ENCODE data around the gene OR13C4.
"Not testable (repeated sequence)": the region's sequence is repeated elsewhere in the genome, so short reads cannot be mapped to it uniquely, and the experiment has no call there.

The OR13C4 gene

DNA sequence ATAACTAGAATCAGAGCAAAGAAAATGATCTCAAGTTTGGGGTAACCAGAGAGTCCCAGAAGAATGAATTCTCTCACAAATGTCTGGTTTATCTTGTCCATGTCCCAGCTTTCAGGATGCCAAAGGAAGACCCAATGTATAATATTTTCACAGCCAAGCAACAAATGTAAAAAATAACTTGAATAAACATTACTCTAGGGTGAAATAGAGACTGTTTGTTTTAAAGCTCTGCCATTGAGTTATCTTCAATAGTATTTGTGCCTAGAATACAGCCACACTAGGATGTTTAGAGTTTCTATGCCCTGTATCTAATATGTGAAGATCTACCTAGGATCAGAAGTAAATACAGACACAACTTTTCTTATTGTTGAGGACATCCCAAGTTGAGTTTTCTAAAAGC, at the start of gene OR13C4:
TSS of gene OR13C4 (minus strand) at position 101 of the 400 bp plus-strand sequence. CDS start at position 101, 0 bp downstream.
- no peak for DNase-seq (ENCODE audit: low read depth in 2 of 2)

DNA sequence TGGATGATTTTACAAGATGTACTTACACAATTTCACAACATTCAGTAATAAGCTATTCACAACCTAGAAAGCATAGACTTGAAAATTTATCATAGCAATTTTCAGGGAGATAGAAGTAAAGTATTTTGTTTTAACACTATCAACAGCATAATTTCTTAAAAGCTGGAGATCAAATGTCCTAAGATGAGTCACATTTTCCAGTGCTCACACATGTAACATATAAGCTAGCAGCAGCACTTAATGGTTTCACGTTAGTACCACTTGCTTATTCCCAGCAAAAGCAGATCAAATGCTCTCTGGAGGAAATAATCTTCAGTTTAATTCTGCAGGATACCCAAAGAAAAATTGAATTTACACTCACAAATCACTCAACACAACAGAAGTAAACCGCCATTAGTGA, 48.4 kb upstream of the OR13C4 start:
- peak in 1 of 2 experiments; percentile 18 for DNase-seq (ENCODE audit: low read depth in 2 of 2)

GRCh38 chr9:104572612-104573011, 45.6 kb upstream of the OR13C4 start:
- DNase-seq (ENCODE audit: low read depth in 2 of 2): no peak

DNA sequence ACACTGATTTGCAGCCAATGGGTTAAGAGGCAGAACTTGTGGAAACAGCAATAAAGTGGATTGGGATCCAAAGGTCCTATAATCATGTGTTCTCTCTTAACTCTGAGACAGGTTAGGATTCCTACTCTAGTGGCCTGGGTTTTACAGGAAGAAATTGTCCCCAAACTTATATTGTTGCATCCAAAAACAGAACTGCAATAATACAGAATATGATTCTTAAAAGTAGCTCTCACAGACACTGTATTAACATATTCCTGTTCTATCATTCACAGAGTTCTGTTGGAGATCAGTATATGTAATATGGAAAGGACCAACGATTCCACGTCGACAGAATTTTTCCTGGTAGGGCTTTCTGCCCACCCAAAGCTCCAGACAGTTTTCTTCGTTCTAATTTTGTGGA, 41.9 kb upstream of the OR13C4 start, which contains the start of gene OR13C8:
TSS of gene OR13C8 (plus strand) at position 301 of the 400 bp plus-strand sequence. CDS start at position 301, 0 bp downstream.
- no peak for DNase-seq (ENCODE audit: low read depth in 2 of 2)

GRCh38 chr9:104564358-104564757, 37.3 kb upstream of the OR13C4 start:
- DNase-seq (ENCODE audit: low read depth in 2 of 2): no peak

DNA sequence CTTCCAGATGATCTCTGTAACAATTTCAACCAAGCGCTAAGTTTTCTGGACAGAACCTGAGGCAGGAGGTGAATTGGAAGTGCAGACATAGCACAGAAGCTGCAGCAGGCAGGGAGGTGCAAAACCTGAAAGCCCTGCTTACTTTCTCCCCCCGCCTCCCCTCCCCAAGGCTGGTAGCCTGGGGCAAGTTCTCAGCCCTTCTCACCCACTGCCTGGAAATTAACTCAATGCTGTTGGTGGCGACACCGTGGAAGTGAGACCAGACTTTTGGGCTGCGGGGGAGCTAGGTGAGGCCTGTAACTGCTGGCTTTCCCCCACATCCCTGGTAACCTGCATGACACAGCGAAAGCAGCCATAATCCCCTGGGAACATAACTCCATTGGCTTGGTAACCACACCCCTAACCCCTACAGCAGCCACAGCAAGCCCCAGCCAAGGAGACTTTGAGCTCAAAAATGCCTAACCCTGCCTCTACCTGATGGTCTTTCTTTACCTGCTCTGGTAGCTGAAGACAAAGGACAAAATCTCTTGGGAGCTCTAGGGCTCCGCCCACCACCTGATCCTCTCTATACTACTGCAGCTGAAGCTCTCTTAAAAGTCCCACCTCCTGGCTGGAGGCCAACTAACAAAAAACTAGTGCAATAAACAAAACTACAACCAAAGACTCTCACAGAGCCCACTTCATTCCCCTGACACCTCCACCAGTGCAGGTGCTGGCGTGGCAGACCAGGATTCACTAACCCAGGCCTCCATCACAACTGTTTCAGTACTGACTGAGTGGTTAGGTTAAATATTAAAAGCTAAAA, 30.0 kb upstream of the OR13C4 start:
- DNase-seq (ENCODE audit: low read depth in 2 of 2): no peak

DNA sequence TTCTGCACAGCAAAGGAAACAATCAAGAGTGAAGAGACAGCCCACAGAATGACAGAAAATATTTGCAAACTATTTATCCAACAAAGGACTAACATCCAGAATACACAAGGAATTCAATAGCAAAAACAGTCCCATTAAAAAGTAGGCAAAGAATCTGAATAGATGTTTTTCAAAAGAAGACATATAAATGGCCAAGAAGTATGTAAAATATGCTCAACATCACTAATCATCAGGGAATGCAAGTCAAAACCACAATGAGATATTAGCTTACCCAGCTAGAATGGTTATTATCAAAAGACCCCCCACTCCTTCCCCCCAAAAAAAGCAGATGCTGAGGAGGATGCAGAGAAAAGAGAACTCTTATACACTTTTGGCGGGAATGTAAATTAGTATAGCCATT, 28.5 kb upstream of the OR13C4 start:
- DNase-seq (ENCODE audit: low read depth in 2 of 2): peak; percentile 40 to 42

DNA sequence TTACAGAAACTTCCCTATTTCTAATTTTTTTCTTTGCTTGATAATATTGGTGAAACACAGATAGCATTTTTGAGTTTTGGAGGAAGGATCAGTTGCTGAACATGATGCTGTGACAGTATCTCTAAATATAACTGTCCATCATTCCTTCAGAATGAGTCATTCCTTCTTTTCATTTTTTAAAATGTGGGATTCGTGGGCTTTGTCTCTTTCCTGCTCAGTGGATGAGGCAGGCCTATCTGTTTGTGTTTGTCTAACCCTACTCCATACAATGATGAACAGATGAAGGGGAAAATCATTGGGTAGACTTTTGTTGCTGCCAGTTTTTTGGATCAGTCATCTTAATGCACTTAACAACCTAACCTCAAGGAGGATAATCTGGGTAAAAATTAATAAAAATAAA, 26.3 kb upstream of the OR13C4 start:
- DNase-seq (ENCODE audit: low read depth in 2 of 2): peak; percentile 36 to 44

DNA sequence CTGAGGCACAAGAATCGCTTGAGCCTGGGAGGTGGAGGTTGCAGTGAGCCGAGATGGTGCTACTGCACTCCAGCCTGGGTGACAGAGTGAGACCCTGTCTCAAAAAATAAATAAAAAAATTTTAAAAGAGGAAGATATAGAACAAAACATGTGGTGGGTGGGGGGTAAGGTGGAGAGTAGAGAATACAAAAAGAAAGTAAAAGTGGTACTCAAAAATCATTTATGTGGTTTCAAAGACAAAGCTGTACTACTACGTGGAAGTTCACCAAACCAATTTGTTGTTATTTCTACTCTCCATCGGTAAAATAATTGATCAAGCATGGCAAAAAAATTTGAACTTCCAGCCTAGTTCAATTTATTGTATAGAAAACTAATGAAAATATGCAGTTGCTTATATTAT, 17.6 kb upstream of the OR13C4 start:
- no peak for DNase-seq (ENCODE audit: low read depth in 2 of 2)

DNA sequence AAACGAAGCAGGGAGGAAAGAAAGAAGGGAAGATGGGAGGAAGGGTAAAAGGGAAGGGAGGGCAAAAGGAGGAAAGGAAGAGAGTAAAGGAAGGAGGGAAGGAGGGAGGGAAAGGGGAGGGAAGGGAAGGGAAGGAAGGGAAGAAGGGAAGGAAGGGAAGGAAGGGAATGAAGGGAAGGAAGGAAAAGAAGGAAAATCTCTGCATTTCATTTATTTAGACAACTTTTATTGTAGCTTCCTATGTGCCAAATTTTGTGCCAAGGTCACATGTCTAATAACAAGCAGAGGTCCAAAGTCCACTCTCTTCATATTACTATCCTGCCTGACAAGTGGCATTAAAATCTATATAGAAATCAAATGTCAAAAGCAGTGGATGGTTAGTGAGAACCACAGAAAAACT, 12.3 kb upstream of the OR13C4 start:
- DNase-seq (ENCODE audit: low read depth in 2 of 2): no peak

DNA sequence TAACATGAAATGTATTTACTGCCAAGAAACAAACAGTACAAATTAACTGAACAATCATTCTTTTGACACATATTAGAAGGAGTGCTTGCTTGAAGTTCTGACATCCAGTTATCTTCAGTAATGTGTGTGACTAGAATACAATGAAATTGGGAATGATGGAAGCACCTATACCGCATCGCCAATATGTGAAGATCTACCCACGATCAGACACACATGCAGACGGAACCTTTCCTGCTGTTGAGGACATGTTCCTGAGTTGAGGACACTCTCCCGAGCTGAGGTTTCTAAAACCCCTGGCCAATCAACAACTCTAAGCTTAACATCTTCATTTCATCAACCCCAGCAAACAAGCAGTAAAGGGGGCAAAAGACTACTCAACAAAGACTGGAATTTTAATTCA, 9.7 kb upstream of the OR13C4 start, which contains the start of gene OR13C3:
TSS of gene OR13C3 (minus strand) at position 101 of the 400 bp plus-strand sequence. CDS start 133 bp downstream, outside the sequence.
- DNase-seq (ENCODE audit: low read depth in 2 of 2): no peak

GRCh38 chr9:104520241-104520640, 6.8 kb downstream of the OR13C4 start:
- not testable (repeated sequence) for DNase-seq (ENCODE audit: low read depth in 2 of 2)

GRCh38 chr9:104514901-104515300, 12.1 kb downstream of the OR13C4 start:
- no peak for DNase-seq (ENCODE audit: low read depth in 2 of 2)

DNA sequence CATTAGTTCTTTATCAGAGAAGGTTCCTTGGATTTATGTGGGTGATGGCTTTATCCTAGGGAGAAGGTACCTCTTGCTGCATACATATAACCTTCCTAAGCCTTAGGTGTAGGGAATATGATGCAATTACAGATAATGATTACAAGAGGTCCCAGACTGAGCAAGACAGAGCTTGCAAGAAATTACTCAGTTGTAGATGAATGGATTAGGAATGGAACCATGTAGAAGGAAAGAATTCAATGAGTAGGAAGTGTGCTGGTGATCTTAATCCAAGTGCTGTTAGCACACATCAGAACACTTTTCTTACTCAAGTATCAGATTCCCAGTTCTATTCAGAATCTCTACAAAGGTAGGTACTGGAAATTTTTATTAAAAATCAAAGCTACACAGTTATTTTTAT, 20.4 kb downstream of the OR13C4 start:
- DNase-seq (ENCODE audit: low read depth in 2 of 2): peak in 1 of 2 experiments; percentile 0

DNA sequence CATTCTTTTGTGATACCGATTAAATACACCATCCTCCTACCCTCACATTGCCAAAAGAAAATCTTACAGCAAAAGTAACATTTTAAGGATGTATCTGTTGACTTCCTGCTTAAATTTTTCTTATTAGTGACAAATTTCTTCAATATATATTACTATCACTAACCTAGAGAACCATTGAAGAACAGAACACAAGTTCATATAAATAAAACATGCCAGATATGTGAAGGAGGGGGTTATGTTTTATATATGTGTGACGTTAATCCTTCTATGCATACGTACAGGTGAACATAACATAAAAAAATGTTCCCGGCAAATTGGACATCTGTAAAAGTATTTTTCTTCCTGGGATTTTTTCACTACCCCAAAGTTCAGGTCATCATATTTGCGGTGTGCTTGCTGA, 23.0 kb downstream of the OR13C4 start, which contains the start of gene OR13F1:
TSS of gene OR13F1 (plus strand) at position 301 of the 400 bp plus-strand sequence. CDS start at position 301, 0 bp downstream.
- DNase-seq (ENCODE audit: low read depth in 2 of 2): no peak

DNA sequence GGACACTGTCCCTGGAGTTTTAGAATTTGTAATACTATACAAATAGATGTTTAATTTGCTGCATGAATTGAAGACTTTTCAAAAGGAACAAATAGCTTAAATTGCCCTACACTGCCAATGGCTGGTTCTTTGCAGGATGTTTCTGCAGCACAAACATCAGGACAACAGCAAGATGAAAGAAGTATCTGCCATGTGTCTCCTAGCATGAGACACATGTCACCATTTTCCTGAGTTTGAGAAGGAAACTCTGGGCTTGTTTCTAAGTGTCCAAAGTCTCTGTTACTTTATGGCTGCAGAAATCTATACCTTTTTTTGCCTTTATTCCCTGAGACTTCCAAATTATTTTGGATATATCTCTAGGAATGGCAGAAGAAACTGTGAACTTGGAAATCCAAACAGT, 23.6 kb downstream of the OR13C4 start:
- DNase-seq (ENCODE audit: low read depth in 2 of 2): no peak

GRCh38 chr9:104494808-104495207, 32.2 kb downstream of the OR13C4 start:
- DNase-seq (ENCODE audit: low read depth in 2 of 2): peak in 1 of 2 experiments; percentile 2

DNA sequence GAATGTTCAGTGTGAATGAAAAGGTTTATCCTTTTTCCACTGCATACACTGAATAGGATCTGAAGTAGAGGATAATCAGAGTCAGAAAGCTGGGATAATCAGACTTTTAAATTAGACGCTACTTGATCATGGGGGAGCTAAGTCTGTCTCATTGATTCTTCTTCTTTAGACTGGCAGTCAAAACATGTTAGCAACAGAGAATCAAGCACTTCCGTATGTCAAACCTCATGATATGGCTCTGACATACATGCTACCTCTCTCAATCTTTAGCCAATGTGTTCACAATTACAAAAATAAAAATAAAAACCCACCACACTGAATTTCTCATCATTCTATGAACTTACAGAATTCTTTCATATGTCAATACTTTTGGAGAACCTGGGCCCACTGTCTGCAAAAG, 42.0 kb downstream of the OR13C4 start:
- DNase-seq (ENCODE audit: low read depth in 2 of 2): no peak

- DNase-seq (ENCODE audit: low read depth in 2 of 2): no peak
Measured at GRCh38 chr9:104482921-104483570, 44.0 kb downstream of the OR13C4 start.

All from fibroblast of skin of left quadriceps (primary cell).